Activated CD8-positive, alpha-beta memory T cell treated with anti-CD3 and anti-CD28 coated beads for 24 hours (primary cell): ENCODE results near the gene HMX1.

Source experiments
- DNase-seq: peaks from one replicate; pipeline ENCODE4 v3.0.0-alpha.2; 2020

HMX1 gene

GRCh38 chr4:8909548-8909947, 37.9 kb upstream of the HMX1 start:
- no peak for DNase-seq

- peak; percentile 40 for DNase-seq
These were observed 36.7 kb upstream of the HMX1 start for GRCh38 chr4:8908206-8908893.

GRCh38 chr4:8907596-8908205, 36.1 kb upstream of the HMX1 start:
- DNase-seq = peak; percentile 28

- DNase-seq = no peak
These were observed 35.5 kb upstream of the HMX1 start for GRCh38 chr4:8906991-8907595.

DNA sequence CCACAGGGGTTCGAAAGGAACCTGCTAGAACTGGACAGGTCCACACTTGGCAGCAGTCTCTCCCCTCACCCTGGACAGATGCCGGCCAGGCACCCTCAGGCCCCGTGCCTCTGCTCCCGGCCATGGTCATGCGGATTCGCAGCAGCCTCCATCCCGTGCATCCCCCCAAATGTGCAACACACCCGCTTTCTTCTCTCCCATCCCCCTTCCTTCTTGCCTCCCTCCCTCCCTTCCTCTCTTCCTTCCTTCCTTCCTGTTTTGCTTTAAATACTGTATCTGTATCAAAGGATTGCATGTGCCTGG, 35.0 kb upstream of the HMX1 start:
- no peak for DNase-seq

DNA sequence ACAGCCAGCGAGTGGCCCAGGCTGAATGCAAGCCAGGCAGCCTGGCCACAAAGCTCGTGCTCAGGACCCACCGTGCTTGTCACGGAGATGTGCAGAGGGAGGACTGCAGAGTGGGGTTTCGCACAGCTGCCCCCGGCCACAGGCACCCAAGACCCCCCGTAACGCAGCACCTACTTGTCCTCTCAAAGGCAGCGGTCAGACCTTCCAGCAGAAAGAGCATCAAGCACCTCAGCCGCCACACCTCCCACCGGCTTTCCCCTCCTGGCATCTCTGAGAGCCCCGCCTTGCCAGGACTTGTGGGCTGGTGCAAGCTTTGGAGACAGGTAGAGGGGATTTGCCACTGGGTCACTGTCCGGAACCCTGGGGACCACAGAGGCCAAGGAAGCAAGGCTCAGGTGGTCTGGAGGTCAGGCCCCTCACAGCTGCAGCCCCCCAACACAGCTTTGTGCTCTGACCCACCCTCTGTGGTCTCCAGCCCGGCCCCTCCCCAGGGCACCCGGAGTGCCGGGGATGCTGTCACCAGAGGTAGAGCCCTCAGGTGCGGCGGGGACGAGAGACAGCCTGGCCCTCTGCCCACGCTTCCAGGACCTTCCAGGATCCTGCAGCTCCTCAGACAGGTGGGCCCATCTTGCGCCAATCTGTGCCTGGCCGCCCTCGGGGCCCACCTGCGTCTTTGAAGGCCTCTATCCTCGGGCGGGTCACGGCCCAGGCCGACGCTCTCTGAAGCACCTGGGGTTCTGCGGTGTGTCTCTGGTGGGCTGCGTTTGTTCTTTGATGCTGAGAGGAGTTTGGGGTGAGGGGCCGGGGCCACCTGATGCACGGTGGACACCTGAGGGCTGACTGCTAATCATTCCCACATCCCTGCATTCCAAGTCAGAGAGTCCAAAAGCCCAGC, 34.4 kb upstream of the HMX1 start:
- no peak for DNase-seq

GRCh38 chr4:8905226-8905772, 33.7 kb upstream of the HMX1 start:
- no peak for DNase-seq

DNA sequence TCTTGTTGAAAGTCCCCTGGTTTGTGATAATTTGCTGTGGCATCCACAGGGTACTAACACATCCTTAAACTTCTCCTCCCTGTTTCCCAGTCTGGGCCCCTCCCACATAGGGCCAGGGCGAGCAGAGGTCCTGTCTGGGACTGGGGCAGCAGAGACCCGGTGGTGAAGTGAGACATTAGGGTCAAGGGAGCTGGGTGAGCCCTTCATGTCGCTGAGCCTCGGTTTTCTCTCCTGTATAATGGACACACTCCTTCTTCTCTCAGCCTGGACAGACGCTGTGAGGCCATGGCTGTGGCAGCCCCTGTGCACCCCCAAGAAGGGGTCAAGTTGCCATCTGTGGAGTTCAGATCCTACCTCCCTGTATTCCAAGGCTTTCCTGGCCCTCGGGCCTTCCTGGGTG, 33.0 kb upstream of the HMX1 start:
- DNase-seq = no peak

- no peak for DNase-seq
These were observed 32.4 kb upstream of the HMX1 start for GRCh38 chr4:8904041-8904501.

DNA sequence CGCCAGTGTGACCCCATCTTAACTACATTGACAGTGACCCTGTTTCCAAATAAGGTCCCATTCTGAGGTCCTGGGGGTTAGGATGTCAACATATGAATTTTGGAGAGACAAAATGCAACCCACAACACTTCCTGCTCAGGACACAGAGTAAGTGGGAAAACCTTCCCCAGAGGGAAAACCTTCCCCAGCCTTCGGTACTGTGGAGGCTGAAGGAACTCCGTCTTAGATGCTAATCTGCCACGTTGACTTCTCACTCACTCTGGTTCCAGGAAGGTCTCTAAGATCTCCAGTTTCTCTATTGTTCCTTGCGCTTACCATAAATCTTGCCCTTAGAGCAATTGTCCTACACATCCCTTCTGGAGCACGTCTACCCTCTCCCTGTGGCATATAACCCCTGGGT, 29.7 kb upstream of the HMX1 start:
- DNase-seq = no peak

DNA sequence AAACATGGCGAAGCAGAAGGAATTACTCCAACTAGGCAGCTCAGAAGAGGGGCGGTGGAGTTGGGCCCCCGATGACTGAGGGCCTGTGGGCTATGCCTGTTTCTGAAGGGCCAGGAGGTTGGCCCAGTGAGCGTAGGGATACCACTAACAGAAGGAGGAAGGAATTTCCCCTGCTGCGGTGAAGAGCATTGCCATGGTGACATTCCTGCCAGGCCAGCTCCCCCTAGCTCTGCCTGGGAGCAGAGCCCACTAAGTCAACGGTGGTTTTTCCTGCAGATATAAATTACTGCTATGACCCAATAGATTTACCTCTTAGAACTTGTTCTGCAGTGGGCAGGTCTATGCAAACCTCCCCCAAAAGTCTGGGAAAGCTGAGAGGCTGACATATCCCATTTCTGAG, 28.9 kb upstream of the HMX1 start:
- no peak for DNase-seq

DNA sequence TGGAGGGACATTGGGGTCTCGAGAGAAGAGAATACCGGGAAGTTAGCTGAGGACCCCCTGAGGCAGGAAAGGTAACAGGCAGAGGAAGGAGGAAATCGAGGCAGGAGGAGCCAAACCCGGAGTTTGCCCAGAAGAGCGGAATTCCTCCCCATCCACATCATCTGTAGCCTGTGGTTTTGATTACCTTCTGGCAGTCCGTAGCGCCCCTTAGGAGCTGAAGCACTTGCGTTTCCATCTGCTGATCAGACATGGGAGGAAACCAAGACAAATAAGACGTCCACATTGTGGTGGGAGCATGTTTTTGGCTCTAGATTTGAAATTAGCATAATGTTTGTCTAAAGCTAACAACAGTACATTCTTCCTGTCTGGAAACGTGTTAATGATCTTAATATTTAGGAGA, 26.8 kb upstream of the HMX1 start:
- no peak for DNase-seq

DNA sequence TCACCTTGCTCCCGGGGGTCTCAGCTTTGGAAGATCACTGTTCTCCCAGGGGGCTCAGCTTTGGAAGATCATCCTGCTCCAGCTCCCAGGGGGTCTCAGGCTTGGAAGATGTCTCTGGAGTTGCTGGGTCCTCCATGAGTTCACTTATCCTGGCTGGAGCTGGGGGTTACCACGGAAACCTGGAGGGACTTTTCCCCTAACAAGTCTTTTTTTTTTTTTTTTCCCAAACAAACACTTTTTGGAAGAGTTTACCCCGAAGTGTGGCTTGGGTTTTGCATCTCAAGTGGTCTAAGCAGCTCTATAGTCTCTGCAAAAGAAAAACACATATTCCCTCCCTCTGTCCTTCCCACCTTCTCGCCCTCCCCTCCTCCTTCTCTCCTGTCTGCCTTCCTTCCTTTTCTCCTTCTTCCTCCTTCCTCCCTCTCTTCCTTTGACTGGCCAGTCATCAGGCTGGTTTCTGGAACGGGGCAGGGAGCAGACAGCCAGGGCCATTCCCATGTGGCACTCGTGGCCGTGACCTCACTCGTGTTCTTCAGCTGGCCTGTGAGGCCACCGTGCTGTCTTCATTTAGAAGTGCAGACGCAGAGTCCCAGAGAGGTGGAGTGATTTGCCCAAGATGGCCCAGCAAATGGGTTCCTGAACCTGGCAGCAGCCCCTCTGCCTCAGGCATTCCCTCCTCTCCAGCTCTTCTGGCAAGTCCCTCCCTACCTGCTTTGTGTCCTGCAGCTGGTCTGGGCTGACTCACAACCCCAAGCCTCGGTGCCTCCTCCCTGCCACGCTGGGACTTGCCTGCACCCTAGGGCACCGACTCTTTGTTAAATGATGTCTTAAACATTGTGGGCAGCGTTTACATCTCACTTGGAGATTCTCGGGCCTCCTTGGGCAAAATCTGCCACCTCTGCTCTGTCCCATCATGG, 25.9 kb upstream of the HMX1 start:
- DNase-seq = no peak

DNA sequence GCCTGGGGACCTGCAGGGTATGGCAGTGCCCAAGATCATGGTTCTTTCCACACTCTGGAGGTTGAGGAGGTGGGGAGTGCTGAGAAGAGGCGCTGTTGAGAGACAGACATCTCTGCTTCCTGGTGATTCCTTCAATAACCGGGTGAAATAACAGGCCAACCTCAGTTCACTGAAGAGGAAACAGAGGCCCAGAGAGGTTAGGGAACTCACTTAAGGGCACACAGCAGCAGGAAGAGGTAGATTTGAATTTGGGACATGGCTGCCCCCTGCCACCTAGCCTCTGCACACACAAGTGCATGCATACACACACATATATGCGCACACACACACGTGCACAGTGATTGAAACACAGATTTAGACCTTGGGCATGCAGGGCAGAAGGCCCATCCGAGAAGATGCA, 24.9 kb upstream of the HMX1 start:
- no peak for DNase-seq

- no peak for DNase-seq
These were observed 24.4 kb upstream of the HMX1 start for GRCh38 chr4:8896071-8896470.

- DNase-seq = no peak
These were observed 23.7 kb upstream of the HMX1 start for GRCh38 chr4:8895295-8895694.

DNA sequence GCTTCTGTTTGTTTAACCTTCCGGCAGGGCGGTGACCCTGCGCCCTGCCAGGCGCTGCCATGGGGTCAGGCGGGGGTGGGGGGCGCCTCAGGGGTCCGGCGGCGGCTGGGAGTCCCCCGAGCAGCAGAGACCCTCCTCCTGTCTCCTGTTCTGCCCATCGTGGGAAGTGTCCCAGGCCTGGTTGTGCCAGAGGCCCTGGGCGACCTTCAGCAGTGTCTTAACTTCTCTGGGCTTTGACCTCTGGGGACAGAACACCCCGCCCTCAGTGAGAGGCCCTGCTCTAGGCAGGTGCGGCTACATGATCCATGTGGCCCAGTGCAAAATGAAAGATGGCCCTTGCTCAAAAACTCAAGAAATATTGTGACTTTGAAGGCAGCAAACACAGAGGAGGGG, 22.8 kb upstream of the HMX1 start:
- no peak for DNase-seq

GRCh38 chr4:8893624-8894423, 22.2 kb upstream of the HMX1 start:
- DNase-seq = no peak

GRCh38 chr4:8893227-8893623, 21.6 kb upstream of the HMX1 start:
- no peak for DNase-seq

DNA sequence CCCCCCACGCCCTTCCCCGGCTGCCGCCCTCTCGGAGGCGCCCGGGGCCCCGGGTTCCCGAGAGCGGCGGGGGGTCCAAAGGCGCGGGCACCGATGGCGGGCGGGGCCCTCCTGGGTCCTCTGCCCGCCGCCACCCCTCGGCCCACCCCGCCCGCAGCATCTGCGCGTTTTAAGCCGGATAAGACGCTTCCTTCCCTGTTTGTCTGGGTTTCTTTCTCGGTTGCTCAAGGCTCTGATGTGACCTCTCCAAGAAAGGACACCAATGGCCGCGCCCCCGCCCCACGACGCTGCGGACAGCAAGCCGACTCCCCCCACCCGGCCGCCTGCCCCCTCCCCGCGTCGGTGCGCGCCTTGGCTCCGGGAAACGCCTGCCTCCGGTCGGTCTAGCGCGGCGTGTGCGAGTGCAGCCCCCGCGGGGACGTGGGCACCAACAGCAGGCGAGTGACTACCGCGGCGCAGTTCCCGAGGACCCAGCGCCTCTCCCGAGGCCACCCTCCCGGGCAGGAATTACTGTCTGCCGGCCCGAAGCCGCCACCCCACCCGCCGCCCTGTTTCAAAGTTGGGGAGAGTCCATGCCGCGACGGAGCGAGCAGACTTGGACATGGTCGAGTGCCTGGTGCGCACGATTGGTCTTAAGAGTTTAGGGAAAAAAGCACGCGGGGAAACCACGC, 21.1 kb upstream of the HMX1 start:
- no peak for DNase-seq
